Peyer's patch (tissue), 4 donors: Measurements from ENCODE around the gene MYO1F. TPM values are rescaled to one million over a fixed set of nuclear protein-coding genes. Genes with fewer than 3 reads are reported as not detected.

Experiments
- DNase-seq, 3 donors: peaks; one replicate each; pipeline ENCODE4 v3.0.0-alpha.2; 2017 to 2019
- H3K27ac ChIP-seq, 4 donors: fragments of 200-600 bp; sonication (generic); one replicate each; pipeline ENCODE4 v1.5.1; 2016 to 2019
- H3K27me3 ChIP-seq, 2 donors: fragments of 200-600 bp; sonication (generic); one replicate each; pipeline ENCODE4 v1.5.1; 2019
- H3K36me3 ChIP-seq, 3 donors: fragments of 200-600 bp; sonication (generic); one replicate each; pipeline ENCODE4 v1.5.1; 2016 to 2019
- H3K4me1 ChIP-seq, 4 donors: fragments of 200-600 bp; sonication (generic); one replicate each; pipeline ENCODE4 v1.5.1; 2016 to 2019
- H3K4me3 ChIP-seq, 4 donors: fragments of 200-600 bp; sonication (generic); 1 replicate in 3 of 4; 2 replicates in 1 of 4; pipeline ENCODE4 v1.5.1; 2016 to 2019; ENCODE audit warnings: mild to moderate bottlenecking in 1 of 4
- H3K9me3 ChIP-seq, 4 donors: fragments of 200-600 bp; sonication (generic); one replicate each; pipeline ENCODE4 v1.5.1; 2016 to 2019; ENCODE audit warnings: mild to moderate bottlenecking in 1 of 4
- CTCF ChIP-seq, 6 experiments: fragments of 450-650 bp in 4 of 6; fragments of 200-600 bp in 2 of 6; sonication (generic) in 1 of 6; IDR thresholded peaks; one replicate each; pipeline ENCODE4 v1.5.1; 2017 to 2019; ENCODE audit warnings: antibody characterized with exemption in 6 of 6, mild to moderate bottlenecking in 3 of 6, moderate library complexity in 1 of 6
- POLR2A ChIP-seq, 2 donors: fragments of 450-650 bp; IDR thresholded peaks; one replicate each; pipeline ENCODE4 v1.5.1; 2017; ENCODE audit warnings: antibody characterized with exemption in 2 of 2, mild to moderate bottlenecking in 2 of 2, moderate library complexity in 2 of 2
- total RNA-seq, 4 donors: library from RNA; depleted of rRNA; stranded (reverse); fragments of >200 nt; gene quantifications; one replicate each; pipeline ENCODE4 v1.1.0, GENCODE V29; 2016

The MYO1F gene
- total RNA-seq, 4 donors from 2014 or later = 10.8 to 168 (median 22.1) TPM

GRCh38 chr19:8481201-8481600 lies 96.0 kb downstream of the MYO1F start:
- Histone ChIP-seq H3K4me1 (no peaks in the 10 kb centered on the region), H3K27me3 (no peaks in the 10 kb centered on the region), H3K36me3 (peaks cover 0 to 91% (median 0%) of the 10 kb centered on the region in 3 donors), H3K9me3 (no peaks in the 10 kb centered on the region), H3K27ac (no peak overlapping the region), H3K4me3 (no peak overlapping the region)
- TF ChIP-seq CTCF (IDR thresholded peaks at IDR 0.05) (no peak), POLR2A (IDR thresholded peaks at IDR 0.05) (no peak)
- peak in 1 of 3 donors; percentile 38 for DNase-seq

- Histone ChIP-seq H3K4me1 (peaks cover 0 to 4% (median 0%) of the 10 kb centered on the region in 4 donors), H3K4me3 (no peak overlapping the region), H3K27me3 (no peaks in the 10 kb centered on the region), H3K27ac (no peak overlapping the region), H3K36me3 (peaks cover 0 to 91% (median 0%) of the 10 kb centered on the region in 3 donors), H3K9me3 (no peaks in the 10 kb centered on the region)
- TF ChIP-seq CTCF (IDR thresholded peaks at IDR 0.05) = no peak
- TF ChIP-seq POLR2A (IDR thresholded peaks at IDR 0.05) = no peak
- peak in 1 of 3 donors; percentile 34 for DNase-seq
Observed at GRCh38 chr19:8478598-8478997, 98.6 kb downstream of the MYO1F start.

GRCh38 chr19:8477889-8478288 lies 99.4 kb downstream of the MYO1F start:
- TF ChIP-seq POLR2A (IDR thresholded peaks at IDR 0.05) = no peak
- no peak for TF ChIP-seq CTCF (IDR thresholded peaks at IDR 0.05)
- Histone ChIP-seq H3K36me3 (peaks cover 0 to 88% (median 0%) of the 10 kb centered on the region in 3 donors), H3K27me3 (no peaks in the 10 kb centered on the region), H3K4me3 (no peak overlapping the region), H3K4me1 (peaks cover 0 to 10% (median 0%) of the 10 kb centered on the region in 4 donors), H3K27ac (no peak overlapping the region), H3K9me3 (no peaks in the 10 kb centered on the region)
- DNase-seq = peak in 1 of 3 donors; percentile 11

- TF ChIP-seq POLR2A (IDR thresholded peaks at IDR 0.05) (no peak), CTCF (IDR thresholded peaks at IDR 0.05) (no peak)
Observed at GRCh38 chr19:8476524-8476923, 100.7 kb downstream of the MYO1F start.

GRCh38 chr19:8475005-8475404 lies 102.2 kb downstream of the MYO1F start:
- TF ChIP-seq CTCF (IDR thresholded peaks at IDR 0.05) (no peak), POLR2A (IDR thresholded peaks at IDR 0.05) (no peak)
- H3K27ac ChIP-seq = peak overlapping the region in 2 of 4 donors; percentile 3 to 71
- no peak overlapping the region for H3K4me3 ChIP-seq
- H3K36me3 ChIP-seq = peaks cover 0 to 90% (median 0%) of the 10 kb centered on the region in 3 donors
- H3K9me3 ChIP-seq = no peaks in the 10 kb centered on the region
- peaks cover 0 to 10% (median 0%) of the 10 kb centered on the region in 4 donors for H3K4me1 ChIP-seq
- peak in 1 of 3 donors; percentile 27 for DNase-seq
- no peaks in the 10 kb centered on the region for H3K27me3 ChIP-seq

More at GRCh38 chr19:8476524-8476923, 100.7 kb downstream of the MYO1F start:
- no peak overlapping the region for H3K4me3 ChIP-seq
- no peaks in the 10 kb centered on the region for H3K9me3 ChIP-seq
- no peak overlapping the region for H3K27ac ChIP-seq
- peaks cover 0 to 89% (median 0%) of the 10 kb centered on the region in 3 donors for H3K36me3 ChIP-seq
- peaks cover 0 to 10% (median 0%) of the 10 kb centered on the region in 4 donors for H3K4me1 ChIP-seq
- DNase-seq = peak in 2 of 3 donors; percentile 26 to 34
- H3K27me3 ChIP-seq = no peaks in the 10 kb centered on the region
